HCT116 (cell line): ENCODE measurements around the gene CCDC15. TPM values are rescaled to one million over a fixed set of nuclear protein-coding genes. Genes with fewer than 3 reads are reported as not detected.

Experiments used
- ATAC-seq: fragments of 200-7000 bp; cut with Tn5 transposase; 2 replicates; pipeline ENCODE4 v1.9.1; 2020; ENCODE audit warnings: mild to moderate bottlenecking, moderate library complexity
- BruUV-seq: library from RNA; stranded (reverse); fragments of 400-500 nt; replicated peaks from 2 replicates; lab custom pipeline; 2021; lab: Mats Ljungman, UMichigan
- CTCF ChIA-PET: fragments of 300-600 bp; sonication (Branson Sonifier 250); formaldehyde crosslinking; loops from one replicate; lab custom pipeline; 2021; ENCODE audit warnings: antibody characterized with exemption; lab: Charles Lee
- POLR2A ChIA-PET: fragments of 300-600, 350-600 bp; sonication (Branson Sonifier 250); formaldehyde crosslinking; loops from one replicate; lab custom pipeline; 2021; ENCODE audit warnings: antibody characterized with exemption; lab: Charles Lee
- RAD21 ChIA-PET, 2 experiments: fragments of 300-600 bp; sonication (Branson Sonifier 250); formaldehyde crosslinking; loops; one replicate each; lab custom pipeline; 2023; ENCODE audit warnings: low total read pairs in 2 of 2; ENCODE audit not compliant: uncharacterized antibody in 2 of 2, unreplicated experiment in 2 of 2, low non-redundant PET in 1 of 2; lab: Charles Lee
- DNase-seq: peaks from one replicate; pipeline ENCODE4 v3.0.0-alpha.2; 2010; ENCODE audit warnings: low read depth, low spot score
- H2AFZ ChIP-seq: fragments of 200-600 bp; shearing (Covaris generic), sonication (generic); 2 replicates; pipeline ENCODE4 v1.6.1; 2017; ENCODE audit warnings: low read depth, mixed run types, mixed read lengths, antibody characterized with exemption, low read length; ENCODE audit not compliant: poor library complexity, severe bottlenecking
- H3K27ac ChIP-seq: 2 replicates; pipeline ENCODE4 v1.5.1; 2012; ENCODE audit warnings: low read depth, low read length
- H3K27me3 ChIP-seq: fragments of 200-600 bp; sonication (generic); 2 replicates; pipeline ENCODE4 v1.6.1; 2016; ENCODE audit warnings: mixed run types, low read length, mixed read lengths; ENCODE audit not compliant: insufficient read depth
- H3K36me3 ChIP-seq, 2 experiments: fragments of 200-500 bp in 1 of 2; fragments of 200-600 bp in 1 of 2; sonication (Bioruptor generic) in 1 of 2; sonication (generic) in 1 of 2; 2 replicates each; pipeline versions ENCODE4 v1.5.1 to v1.6.1; 2014 to 2016; ENCODE audit warnings: low read length in 2 of 2, inconsistent platforms in 1 of 2, mixed read lengths in 1 of 2, mixed run types in 1 of 2; ENCODE audit not compliant: insufficient read depth in 2 of 2, control insufficient read depth in 1 of 2
- H3K4me1 ChIP-seq, 2 experiments: fragments of 200-600 bp in 1 of 2; sonication (generic) in 1 of 2; 2 replicates each; pipeline versions ENCODE4 v1.5.1 to v1.6.1; 2012 to 2017; ENCODE audit warnings: low read length in 2 of 2, inconsistent platforms in 1 of 2, mild to moderate bottlenecking in 1 of 2, mixed read lengths in 1 of 2, mixed run types in 1 of 2, moderate library complexity in 1 of 2; ENCODE audit not compliant: insufficient read depth in 2 of 2, control insufficient read depth in 1 of 2
- H3K4me2 ChIP-seq: fragments of 200-600 bp; sonication (generic); 2 replicates; pipeline ENCODE4 v1.6.1; 2017; ENCODE audit warnings: mixed run types, low read length, mixed read lengths
- H3K4me3 ChIP-seq, 2 experiments: fragments of 200-600 bp in 1 of 2; sonication (generic) in 1 of 2; replicated peaks in 1 of 2; 2 replicates each; pipeline ENCODE4 v1.5.1; 2011 to 2016; ENCODE audit warnings: low read length in 2 of 2, control low read depth in 1 of 2, low read depth in 1 of 2, mild to moderate bottlenecking in 1 of 2, mixed read lengths in 1 of 2, mixed run types in 1 of 2
- H3K79me2 ChIP-seq: fragments of 200-600 bp; sonication (generic); 2 replicates; pipeline ENCODE4 v1.6.1; 2017; ENCODE audit warnings: mild to moderate bottlenecking, mixed run types, low read length, moderate library complexity, mixed read lengths; ENCODE audit not compliant: insufficient read depth
- H3K9ac ChIP-seq: fragments of 200-600 bp; sonication (generic); 2 replicates; pipeline ENCODE4 v1.6.1; 2016; ENCODE audit warnings: low read length, mixed read lengths
- H3K9me2 ChIP-seq: fragments of 200-600 bp; sonication (generic), shearing (Covaris generic); 2 replicates; pipeline ENCODE4 v1.6.1; 2017; ENCODE audit warnings: mixed run types, mild to moderate bottlenecking, moderate library complexity; ENCODE audit not compliant: insufficient read depth
- H3K9me3 ChIP-seq, 2 experiments: fragments of 200-500 bp in 1 of 2; fragments of 200-600 bp in 1 of 2; sonication (Bioruptor generic) in 1 of 2; sonication (generic) in 1 of 2; 2 replicates each; pipeline ENCODE4 v1.6.1; 2014 to 2017; ENCODE audit warnings: low read length in 2 of 2, mixed read lengths in 2 of 2, inconsistent platforms in 1 of 2, low read depth in 1 of 2, mild to moderate bottlenecking in 1 of 2, mixed run types in 1 of 2, moderate library complexity in 1 of 2; ENCODE audit not compliant: control insufficient read depth in 1 of 2, insufficient read depth in 1 of 2
- H4K20me1 ChIP-seq: fragments of 200-600 bp; sonication (generic), shearing (Covaris generic); 2 replicates; pipeline ENCODE4 v1.6.1; 2017; ENCODE audit warnings: mixed run types, mild to moderate bottlenecking, moderate library complexity; ENCODE audit not compliant: insufficient read depth
- CBX3 ChIP-seq: IDR thresholded peaks from 2 replicates; pipeline ENCODE4 v1.6.1; 2012; ENCODE audit warnings: low read depth
- EGR1 ChIP-seq: IDR thresholded peaks from 2 replicates; pipeline ENCODE4 v1.6.1; 2012; ENCODE audit warnings: low read depth
- EZH2phosphoT487 ChIP-seq: fragments of 200-600 bp; IDR thresholded peaks from 2 replicates; pipeline ENCODE4 v1.6.1; 2018; ENCODE audit warnings: antibody characterized with exemption, borderline replicate concordance
- JUND ChIP-seq: IDR thresholded peaks from 2 replicates; pipeline ENCODE4 v1.6.1; 2012
- POLR2AphosphoS5 ChIP-seq: IDR thresholded peaks from 2 replicates; pipeline ENCODE4 v1.6.1; 2011; ENCODE audit warnings: mild to moderate bottlenecking, low read depth, low read length, moderate library complexity
- RAD21 ChIP-seq: IDR thresholded peaks from 2 replicates; pipeline ENCODE4 v1.6.1; 2012; ENCODE audit warnings: low read depth, mild to moderate bottlenecking
- SRF ChIP-seq: IDR thresholded peaks from 2 replicates; pipeline ENCODE4 v1.6.1; 2012; ENCODE audit warnings: low read depth
- TCF7L2 ChIP-seq: IDR thresholded peaks from 2 replicates; pipeline ENCODE4 v1.7.0; 2011; ENCODE audit warnings: borderline replicate concordance, inconsistent platforms; ENCODE audit not compliant: insufficient read depth, insufficient read length; ENCODE audit errors: extremely low read depth
- intact Hi-C: fragments of 100-400 bp; cut with micrococcal nuclease; formaldehyde crosslinking; loops from 2 replicates; pipeline ENCODE4 v1.10.0; 2022
- total RNA-seq: library from RNA; stranded (reverse); gene quantifications from one replicate; pipeline ENCODE4 v1.2.1, GENCODE V29; 2021; ENCODE audit not compliant: unreplicated experiment
- TF ChIP-seq, protein P1 (sequence below): IDR thresholded peaks from 2 replicates; pipeline ENCODE4 v1.6.1; 2012; ENCODE audit warnings: low read depth
- TF ChIP-seq, protein P2 (sequence below), 3 experiments: fragments of 200-600 bp in 1 of 3; sonication (generic) in 1 of 3; IDR thresholded peaks in 2 of 3; conservative IDR thresholded peaks in 1 of 3; 2 replicates each; pipeline ENCODE4 v1.5.1; 2012 to 2017; ENCODE audit warnings: low read depth in 2 of 3, low read length in 2 of 3, antibody characterized with exemption in 1 of 3, borderline replicate concordance in 1 of 3, control low read depth in 1 of 3, mild to moderate bottlenecking in 1 of 3, mixed read lengths in 1 of 3, mixed run types in 1 of 3, moderate library complexity in 1 of 3; ENCODE audit not compliant: insufficient read depth in 1 of 3

CCDC15 gene
- total RNA-seq, 1 experiment from 2014 or later = 2.4 TPM

DNA sequence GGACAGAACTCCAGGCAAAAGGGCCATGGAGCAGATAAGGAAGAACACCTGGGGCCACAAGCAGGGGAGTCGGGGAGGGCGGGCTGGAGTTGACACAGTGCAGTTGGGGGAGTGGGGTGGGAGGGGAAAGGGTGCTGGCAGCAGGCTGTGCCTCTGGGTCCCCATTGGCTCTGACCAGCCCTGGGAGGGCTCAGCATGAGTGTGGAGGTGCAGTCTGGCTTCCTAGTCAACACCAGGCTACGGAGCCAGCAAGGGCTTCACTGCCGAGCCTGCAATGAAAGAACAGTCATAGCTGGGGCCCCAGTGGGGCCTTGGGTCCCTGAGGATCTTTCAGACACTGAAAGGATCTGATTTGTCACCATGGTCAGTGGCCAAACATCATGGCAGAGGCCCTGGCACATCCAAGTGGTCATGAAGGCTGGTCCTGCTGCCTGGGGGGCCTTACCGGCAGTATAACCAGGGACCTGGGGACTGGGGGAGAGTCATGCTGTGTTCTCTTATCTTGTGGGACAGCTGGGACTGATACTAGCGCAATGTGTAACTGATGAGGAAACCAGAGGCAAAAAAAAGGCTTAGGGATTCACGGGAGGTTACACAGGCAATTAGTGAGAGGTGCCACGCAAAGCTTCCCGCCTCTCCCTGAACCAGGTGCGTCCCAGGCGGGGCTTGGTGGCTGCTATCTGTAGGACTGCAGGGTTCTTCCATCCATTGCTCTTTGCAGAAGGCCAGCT is 120.7 kb downstream of the CCDC15 start:
- Histone ChIP-seq H3K9ac (no peak overlapping the region), H3K4me1 (peaks cover 18 to 46% of the 10 kb centered on the region in 2 experiments), H2AFZ (no peak overlapping the region), H3K27me3 (no peaks in the 10 kb centered on the region), H3K4me3 (no peak overlapping the region), H4K20me1 (no peaks in the 10 kb centered on the region), H3K9me3 (no peaks in the 10 kb centered on the region)
- ATAC-seq = no peak
- no peak for DNase-seq
- no TSS peak for BruUV-seq
- POLR2A ChIA-PET = no interaction called here
- intact Hi-C loops = no loop called here
- TF ChIP-seq JUND (no peak), SRF (no peak), TCF7L2 (no peak), EGR1 (no peak)
- TF ChIP-seq, protein P1, sequence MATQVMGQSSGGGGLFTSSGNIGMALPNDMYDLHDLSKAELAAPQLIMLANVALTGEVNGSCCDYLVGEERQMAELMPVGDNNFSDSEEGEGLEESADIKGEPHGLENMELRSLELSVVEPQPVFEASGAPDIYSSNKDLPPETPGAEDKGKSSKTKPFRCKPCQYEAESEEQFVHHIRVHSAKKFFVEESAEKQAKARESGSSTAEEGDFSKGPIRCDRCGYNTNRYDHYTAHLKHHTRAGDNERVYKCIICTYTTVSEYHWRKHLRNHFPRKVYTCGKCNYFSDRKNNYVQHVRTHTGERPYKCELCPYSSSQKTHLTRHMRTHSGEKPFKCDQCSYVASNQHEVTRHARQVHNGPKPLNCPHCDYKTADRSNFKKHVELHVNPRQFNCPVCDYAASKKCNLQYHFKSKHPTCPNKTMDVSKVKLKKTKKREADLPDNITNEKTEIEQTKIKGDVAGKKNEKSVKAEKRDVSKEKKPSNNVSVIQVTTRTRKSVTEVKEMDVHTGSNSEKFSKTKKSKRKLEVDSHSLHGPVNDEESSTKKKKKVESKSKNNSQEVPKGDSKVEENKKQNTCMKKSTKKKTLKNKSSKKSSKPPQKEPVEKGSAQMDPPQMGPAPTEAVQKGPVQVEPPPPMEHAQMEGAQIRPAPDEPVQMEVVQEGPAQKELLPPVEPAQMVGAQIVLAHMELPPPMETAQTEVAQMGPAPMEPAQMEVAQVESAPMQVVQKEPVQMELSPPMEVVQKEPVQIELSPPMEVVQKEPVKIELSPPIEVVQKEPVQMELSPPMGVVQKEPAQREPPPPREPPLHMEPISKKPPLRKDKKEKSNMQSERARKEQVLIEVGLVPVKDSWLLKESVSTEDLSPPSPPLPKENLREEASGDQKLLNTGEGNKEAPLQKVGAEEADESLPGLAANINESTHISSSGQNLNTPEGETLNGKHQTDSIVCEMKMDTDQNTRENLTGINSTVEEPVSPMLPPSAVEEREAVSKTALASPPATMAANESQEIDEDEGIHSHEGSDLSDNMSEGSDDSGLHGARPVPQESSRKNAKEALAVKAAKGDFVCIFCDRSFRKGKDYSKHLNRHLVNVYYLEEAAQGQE = no peak
- TF ChIP-seq, all 23 proteins: peak for 0
- ChIA-PET RAD21 (no interaction called here), CTCF (no interaction called here)
- Histone ChIP-seq H3K36me3 (no peaks in the 10 kb centered on the region), H3K79me2 (no peaks in the 10 kb centered on the region), H3K27ac (no peak overlapping the region), H3K9me2 (no peaks in the 10 kb centered on the region), H3K4me2 (no peak overlapping the region)

DNA sequence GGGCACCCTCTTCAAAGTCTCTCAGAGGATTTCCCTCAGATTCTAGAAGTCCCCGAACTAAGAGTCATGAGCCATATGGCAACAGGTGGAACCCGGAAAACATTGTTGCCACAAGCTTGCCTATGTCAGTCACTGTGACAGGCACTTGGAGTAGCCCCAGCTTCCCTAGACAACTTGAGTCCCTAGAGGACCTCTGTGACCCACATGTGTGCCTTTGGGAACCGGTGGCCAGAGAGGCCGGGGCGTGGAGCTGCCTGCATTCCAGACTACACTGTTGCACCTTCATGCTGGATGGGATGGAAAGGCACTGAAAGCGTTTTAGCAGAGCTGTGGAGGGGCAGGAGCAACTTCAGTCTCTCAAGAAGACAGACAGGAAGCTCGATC is 121.2 kb downstream of the CCDC15 start:
- no peak overlapping the region for H3K27ac ChIP-seq
- H3K79me2 ChIP-seq = no peaks in the 10 kb centered on the region
- no peaks in the 10 kb centered on the region for H3K9me2 ChIP-seq
- H2AFZ ChIP-seq = no peak overlapping the region
- BruUV-seq = no TSS peak
- H3K4me3 ChIP-seq = no peak overlapping the region
- RAD21 ChIA-PET = no interaction called here
- DNase-seq (no peak), ATAC-seq (no peak)
- H3K36me3 ChIP-seq = no peaks in the 10 kb centered on the region
- POLR2A ChIA-PET = no interaction called here
- H3K27me3 ChIP-seq = no peaks in the 10 kb centered on the region
- peaks cover 13 to 44% of the 10 kb centered on the region in 2 experiments for H3K4me1 ChIP-seq
- H3K4me2 ChIP-seq = no peak overlapping the region
- CTCF ChIA-PET = no interaction called here
- no peaks in the 10 kb centered on the region for H4K20me1 ChIP-seq
- H3K9ac ChIP-seq = no peak overlapping the region
- H3K9me3 ChIP-seq = no peaks in the 10 kb centered on the region
- intact Hi-C loops = no loop called here
- no peak for TF ChIP-seq RAD21
- TF ChIP-seq, protein P2, sequence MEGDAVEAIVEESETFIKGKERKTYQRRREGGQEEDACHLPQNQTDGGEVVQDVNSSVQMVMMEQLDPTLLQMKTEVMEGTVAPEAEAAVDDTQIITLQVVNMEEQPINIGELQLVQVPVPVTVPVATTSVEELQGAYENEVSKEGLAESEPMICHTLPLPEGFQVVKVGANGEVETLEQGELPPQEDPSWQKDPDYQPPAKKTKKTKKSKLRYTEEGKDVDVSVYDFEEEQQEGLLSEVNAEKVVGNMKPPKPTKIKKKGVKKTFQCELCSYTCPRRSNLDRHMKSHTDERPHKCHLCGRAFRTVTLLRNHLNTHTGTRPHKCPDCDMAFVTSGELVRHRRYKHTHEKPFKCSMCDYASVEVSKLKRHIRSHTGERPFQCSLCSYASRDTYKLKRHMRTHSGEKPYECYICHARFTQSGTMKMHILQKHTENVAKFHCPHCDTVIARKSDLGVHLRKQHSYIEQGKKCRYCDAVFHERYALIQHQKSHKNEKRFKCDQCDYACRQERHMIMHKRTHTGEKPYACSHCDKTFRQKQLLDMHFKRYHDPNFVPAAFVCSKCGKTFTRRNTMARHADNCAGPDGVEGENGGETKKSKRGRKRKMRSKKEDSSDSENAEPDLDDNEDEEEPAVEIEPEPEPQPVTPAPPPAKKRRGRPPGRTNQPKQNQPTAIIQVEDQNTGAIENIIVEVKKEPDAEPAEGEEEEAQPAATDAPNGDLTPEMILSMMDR (IDR thresholded peaks at IDR 0.05 in 2 of 3, conservative IDR thresholded peaks at IDR 0.05 in 1 of 3; ENCODE audit: borderline replicate concordance in 1 of 3, insufficient read depth in 1 of 3, low read depth in 2 of 3, low read length in 2 of 3) = no peak
- TF ChIP-seq, protein P1 = no peak
- no peak for TF ChIP-seq POLR2AphosphoS5
- no peak for TF ChIP-seq EZH2phosphoT487
- TF ChIP-seq CBX3 = no peak
